ENCODE results near the gene MYG1.
"Not testable (repeated sequence)": the region's sequence is repeated elsewhere in the genome, so short reads cannot be mapped to it uniquely, and the experiment has no call there.

Gene MYG1

GRCh38 chr12:53330671-53331070, 31.2 kb downstream of the MYG1 start:
- DNase-seq = no peak

DNA sequence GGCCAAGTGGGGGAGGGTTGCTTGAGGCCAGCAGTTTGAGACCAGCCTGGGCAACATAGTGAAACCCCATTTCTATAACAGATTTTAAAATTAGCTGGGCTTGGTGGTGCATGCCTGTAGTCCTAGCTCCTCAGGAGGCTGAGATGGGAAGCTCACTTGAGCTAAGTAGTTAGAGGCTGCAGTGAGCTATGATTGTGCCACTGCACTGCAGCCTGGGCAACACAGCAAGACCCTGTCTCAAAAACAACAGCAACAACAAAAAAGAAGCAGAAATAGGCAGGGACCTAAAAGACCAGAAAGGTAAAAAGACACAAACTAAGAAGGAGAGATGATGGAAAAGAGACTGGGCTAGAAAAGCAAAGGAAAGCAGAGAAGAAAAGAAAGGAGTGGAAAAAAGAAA, 32.8 kb downstream of the MYG1 start:
- not testable (repeated sequence) for DNase-seq

GRCh38 chr12:53332744-53333143, 33.2 kb downstream of the MYG1 start:
- DNase-seq = no peak

GRCh38 chr12:53333289-53333688, 33.8 kb downstream of the MYG1 start:
- DNase-seq = no peak

GRCh38 chr12:53333845-53334244, 34.4 kb downstream of the MYG1 start:
- no peak for DNase-seq

- DNase-seq = no peak
Measured at GRCh38 chr12:53334822-53335221, 35.3 kb downstream of the MYG1 start.

DNA sequence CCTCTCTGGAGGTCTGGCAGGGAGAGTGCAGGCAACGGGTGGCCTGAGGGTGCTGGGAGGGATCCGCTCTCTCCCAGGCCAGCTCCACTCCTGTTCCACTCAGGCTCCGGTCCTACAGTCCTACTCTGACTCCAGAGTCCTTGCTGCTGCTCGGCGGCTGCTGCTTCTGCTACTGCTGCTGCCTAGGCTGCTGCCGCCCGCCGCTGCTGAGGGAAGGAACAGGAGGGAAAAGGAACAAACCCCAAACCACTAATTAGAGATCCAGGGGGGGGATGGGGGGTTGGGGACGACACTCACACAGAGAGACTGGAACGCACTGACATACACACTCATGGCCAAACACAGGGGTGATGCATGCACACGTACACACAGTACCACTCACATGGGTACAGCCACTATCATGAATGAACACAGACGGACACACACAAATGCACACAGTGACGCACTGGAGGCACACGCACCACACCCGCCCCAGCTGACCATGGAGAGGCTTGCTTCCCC, 36.7 kb downstream of the MYG1 start, which contains the start of gene SP7:
Gene SP7, minus strand, starts transcription at position 174 of the 501 bp plus-strand sequence. CDS start 708 bp downstream, outside the sequence.
- no peak for DNase-seq

- DNase-seq = no peak
Measured at GRCh38 chr12:53338017-53338416, 38.5 kb downstream of the MYG1 start.

DNA sequence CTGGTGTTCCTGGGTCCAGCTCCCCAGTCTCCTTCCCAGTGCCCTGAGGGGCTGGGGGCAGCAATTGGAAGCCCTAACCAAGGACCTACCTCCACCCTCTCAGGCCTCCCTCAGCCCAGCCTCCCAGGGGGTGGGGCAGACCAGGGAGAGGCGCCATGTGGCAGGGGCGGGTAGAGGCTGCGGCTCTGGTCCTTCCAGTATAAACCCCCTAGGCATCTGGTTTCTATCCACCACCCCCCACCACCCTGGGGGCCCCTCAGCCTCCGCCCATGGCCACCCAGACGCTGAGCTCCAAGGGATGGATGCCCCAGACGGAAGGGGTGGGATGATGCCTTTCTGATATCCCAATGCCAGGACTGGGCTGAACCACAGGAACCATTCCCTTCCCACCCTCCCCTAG, 39.4 kb downstream of the MYG1 start:
- DNase-seq = no peak

DNA sequence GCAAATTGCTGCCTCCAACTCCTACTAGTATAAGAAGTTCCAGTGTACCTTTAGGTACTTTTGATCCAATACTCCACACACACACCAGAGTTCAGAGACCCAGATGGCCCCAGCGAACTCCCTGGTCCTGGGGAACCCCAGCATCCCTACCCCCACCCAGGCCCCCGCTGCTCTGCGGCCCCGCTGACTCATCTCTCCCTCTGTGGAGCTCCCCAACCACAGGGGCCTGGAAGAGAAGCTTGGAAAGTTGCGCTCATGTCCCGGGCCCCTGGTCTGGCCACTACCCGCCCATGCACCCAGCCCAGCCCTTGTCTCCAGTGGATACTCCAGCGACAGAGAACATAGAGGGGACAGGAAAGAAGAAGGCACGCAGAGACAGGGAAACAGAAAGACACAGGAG, 40.9 kb downstream of the MYG1 start:
- DNase-seq = no peak

DNA sequence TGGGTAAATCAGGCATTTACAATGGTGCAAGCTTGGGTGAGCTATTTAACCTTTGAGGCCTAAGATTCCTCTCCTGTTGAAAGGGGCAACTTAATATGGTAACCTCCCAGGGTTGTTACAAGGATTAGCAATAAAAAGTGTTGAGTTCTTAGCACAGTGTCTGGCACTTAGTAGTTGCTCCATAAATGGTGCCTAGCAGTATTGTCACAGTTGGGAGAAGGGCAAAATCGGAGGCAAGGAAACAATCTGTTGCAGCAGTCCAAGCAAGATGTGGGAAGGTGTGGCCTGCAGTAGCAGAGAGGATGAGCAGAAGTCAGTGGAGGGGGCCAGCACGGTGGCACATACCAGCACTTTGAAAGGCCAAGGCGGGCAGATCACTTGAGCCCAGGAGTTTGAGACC, 44.0 kb downstream of the MYG1 start:
- DNase-seq = no peak

- no peak for DNase-seq
Measured at GRCh38 chr12:53343969-53344368, 44.5 kb downstream of the MYG1 start.

DNA sequence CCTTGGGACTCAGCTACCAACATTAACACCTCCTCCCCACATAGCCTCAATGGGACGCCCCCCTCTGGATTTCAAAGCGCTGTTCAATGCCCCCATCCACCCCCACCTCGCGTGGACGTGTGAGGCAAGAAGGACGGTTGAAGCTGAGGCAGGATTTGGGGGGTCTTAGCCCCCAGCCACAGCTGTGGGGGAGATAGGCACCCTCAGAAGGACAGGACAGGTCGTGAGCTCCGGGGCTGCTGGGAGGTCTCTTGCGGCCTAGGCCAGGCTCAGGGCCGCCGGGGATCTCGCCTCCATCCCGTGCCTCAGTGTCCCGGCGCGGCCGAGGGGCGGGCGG, 45.0 kb downstream of the MYG1 start:
- no peak for DNase-seq

DNA sequence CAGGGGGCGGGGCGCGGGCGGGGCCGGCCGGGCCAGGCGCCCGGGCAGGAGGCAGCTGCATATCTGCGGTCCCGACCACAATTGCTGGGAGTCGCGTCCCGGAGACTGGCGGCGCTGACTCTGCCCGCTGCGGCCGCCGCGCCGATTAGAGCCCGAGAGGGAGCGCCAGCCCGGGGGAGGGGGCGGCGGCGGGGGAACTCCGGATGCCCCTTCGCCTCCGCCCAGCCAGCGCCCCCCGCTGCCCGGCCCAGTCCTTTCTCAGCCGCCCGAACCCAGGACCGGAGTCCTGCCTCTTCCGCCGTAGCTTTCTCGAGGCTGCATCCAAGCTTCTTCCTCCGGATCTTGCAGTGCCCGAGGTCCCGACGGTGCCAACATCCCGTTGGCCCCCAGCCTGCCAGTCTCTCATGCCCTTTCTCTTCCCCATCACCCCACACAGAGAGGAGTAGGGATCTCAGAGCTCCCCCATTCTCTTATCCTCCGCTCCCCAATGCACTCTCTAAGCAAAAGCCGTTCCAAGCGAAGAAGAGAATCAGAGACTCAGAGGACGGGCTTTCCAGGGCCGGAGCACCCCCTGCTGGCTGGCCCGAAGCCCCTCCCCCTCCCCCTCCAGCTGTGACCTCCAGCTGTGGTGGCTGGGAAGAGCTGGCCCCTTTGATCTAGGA, 45.5 kb downstream of the MYG1 start:
- peak; percentile 75 for DNase-seq

GRCh38 chr12:53345486-53346188, 46.1 kb downstream of the MYG1 start:
- DNase-seq = no peak

DNA sequence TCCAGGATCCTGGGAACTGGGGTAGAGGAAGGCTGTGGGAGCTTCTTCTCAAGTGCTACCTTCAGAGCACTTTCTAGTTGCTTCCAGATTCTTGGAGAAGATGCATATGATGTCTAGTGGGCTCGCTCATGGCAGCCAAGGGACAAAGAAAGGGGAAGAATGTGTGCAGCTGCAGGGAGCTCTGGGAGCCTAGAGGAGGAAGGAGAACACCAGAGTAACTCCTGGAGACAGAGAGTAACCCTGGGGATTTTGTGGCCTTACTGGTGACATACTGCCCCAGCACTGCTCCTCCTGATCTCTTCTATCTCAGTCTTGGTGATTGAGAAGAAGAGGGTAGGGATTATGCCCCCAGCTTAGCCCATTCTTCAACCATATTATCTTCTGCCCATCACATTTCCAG, 47.0 kb downstream of the MYG1 start:
- no peak for DNase-seq

DNA sequence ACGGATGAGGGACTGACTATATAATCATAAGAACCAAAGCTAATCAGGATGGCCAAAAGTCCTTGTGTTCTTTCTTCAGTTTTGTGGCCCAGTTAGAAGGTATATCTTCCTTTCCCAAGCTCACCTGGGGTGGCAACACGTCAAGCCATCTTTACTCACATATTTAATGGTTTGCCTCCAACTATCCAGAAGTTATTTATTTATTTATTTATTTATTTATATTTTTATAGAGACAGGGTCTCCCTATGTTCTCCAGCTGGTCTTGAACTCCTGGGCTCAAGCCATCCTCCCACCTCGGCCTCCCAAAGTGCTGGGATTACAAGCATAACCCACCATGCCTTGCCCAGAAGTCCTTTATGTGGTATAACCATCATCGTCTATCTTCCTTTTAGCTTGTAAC, 48.4 kb downstream of the MYG1 start:
- DNase-seq = no peak

DNA sequence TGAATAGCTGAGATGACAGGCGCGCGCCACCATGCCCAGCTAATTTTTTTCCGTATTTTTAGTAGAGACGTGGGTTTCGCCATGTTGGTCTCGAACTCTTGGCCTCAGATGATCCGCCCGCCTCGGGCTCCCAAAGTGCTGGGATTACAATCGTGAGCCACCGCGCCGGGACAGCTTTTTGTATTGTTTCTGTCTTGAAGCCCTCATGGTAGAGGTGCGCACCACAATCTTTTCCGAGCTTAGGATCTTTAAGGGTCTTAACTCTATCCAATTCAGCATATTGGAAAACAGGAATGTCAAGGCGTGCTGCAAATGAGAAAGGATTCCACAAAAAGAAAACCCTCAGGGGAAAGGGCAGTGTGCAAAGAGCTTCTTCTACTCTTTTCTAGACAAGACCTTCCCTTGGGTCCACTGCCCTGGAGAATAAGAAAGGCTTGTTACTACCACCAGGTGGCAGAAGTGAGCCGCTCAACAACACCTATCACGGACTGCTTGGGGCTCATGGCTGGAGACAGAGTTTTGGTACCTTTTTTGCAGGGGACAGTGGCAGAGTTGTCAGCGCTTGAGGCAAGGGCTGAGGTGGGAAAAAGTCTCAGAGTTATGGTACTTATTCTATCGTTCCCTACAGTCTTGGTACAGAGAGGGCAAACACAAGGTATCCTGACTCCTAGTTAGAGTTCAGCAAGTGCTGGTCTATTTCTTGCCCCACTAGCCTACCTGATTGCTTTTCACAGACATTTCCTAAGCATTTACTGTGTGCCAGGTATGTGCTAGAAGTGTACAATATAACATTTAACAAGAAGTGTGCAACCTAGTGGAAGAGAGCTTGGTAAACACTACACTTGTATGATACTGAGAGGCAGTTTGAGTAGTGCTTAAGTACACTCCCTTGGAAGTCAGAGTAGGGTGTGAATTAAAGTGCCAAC, 53.1 kb downstream of the MYG1 start:
- peak; percentile 90 for DNase-seq

DNA sequence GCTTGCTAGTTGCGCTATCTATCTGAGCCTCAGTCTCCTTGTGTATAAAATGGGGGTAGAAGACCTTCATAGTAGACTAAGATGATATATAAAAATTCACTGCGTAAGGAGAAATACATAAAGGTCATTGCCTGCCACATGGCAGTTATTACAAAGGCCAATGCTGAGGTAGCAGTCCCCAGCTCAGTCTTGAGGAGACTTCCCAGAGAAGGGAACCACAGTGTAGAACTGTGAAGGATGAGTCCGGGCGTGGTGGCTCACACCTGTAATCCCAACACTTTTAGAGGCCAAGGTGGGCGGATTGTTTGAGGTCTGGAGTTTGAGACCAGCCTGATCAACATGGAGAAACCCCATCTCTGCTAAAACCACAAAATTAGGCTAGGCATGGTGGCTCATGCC, 53.8 kb downstream of the MYG1 start:
- DNase-seq = no peak

DNA sequence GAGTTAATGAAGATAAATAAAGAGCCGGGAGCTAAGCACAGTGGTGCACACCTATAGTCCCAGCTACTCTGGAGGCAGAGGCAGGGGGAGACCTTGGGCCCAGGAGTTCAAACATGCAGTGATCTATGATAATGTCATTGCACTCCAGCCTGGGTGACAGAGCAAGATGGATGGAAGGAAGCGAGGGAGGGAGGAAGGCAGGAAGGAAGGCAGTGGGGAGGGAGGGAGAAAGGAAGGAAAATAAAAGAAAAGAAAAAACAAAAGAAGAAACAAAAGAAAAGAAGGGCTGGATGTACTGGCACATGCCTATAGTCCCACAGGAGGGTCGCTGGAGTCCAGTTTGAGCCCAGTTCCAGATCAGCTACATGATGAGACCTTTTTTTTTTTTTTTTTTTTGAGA, 55.6 kb downstream of the MYG1 start:
- DNase-seq = no peak
